Measurements from ENCODE around the gene TEX13C. TPM values are rescaled to one million over a fixed set of nuclear protein-coding genes. Genes with fewer than 3 reads are reported as not detected.

TEX13C gene
- total RNA-seq = not detected

DNA sequence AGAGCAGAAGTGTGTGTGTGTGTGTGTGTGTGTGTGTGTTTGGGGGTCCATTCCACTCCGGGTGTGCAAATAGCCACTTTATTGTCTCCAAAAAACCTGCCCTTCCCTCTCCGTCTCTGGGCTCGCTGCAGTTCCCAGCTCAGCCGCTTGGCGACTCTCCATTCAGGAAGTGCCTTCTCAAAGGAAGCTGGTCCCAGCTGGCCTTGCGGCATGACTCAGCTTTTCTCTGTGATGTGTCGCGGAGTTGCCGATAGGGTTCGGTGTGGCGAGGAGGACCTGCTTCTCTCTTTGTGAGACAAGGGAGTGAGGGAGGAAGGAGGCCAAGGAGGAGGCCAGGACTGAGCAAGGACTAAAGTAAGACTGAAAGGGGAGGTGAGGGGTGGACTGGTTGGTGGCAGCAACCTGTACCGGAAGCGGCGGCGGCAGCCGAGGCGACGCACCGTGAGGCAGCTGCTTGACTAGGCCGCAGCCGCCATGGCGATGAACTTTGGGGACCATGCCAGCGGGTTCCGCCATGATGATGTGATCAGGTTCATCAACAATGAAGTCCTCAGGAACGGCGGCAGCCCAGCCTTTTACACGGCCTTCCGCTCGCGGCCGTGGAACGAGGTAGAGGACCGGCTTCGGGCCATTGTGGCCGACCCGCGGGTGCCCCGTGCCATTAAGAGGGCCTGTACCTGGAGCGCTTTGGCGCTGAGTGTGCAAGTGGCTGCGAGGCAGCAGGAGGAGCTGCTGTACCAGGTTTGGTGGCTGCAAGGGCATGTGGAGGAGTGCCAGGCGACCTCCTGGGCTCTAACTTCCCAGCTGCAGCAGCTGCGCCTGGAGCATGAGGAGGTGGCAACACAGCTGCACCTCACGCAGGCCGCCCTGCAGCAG, at the start of gene TEX13C:
Gene TEX13C, plus strand, starts transcription at position 226 of the 876 bp plus-strand sequence. Its CDS starts 249 bp downstream, at position 475.
- Histone ChIP-seq H3K9ac (ENCODE audit: low read depth in 1 of 3, low read length in 3 of 3) (no peak within 1 kb of the TSS), H3K9me3 (ENCODE audit: control insufficient read depth in 3 of 3, low read length in 3 of 3) (no peaks in the 10 kb centered on the region), H3K4me1 (ENCODE audit: control insufficient read depth in 3 of 3, insufficient read depth in 3 of 3, low read length in 3 of 3) (no peaks in the 10 kb centered on the region), H3K27ac (ENCODE audit: low read depth, low read length) (no peak within 1 kb of the TSS), H3K4me3 (ENCODE audit: low read length in 3 of 3) (no peak within 1 kb of the TSS), H3K27me3 (ENCODE audit: control insufficient read depth in 3 of 3, insufficient read depth in 3 of 3, low read length in 3 of 3) (no peaks in the 10 kb centered on the region), H3K36me3 (ENCODE audit: control insufficient read depth in 3 of 3, insufficient read depth in 3 of 3, low read length in 3 of 3) (no peaks in the 10 kb centered on the region)

DNA sequence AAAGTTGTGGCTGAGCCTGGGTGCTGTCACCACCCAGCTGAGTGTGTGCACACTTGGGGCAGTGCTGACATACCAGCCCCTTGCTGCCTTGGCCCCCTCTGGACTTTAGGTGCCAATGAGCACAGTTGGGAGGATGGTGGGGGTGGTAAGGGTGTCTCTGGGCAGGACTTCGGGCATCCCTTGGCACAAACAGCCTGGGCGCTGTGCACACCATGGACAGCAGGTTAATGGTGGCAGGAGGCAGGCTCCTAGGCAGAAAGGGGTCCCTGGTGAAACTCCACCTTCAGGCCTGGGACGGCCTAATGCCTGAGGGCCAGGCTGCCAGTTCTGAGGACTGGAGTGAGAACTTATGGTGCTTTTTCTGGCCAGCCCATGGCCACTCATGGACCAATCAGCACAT, 32.4 kb upstream of the TEX13C start:
- no peak overlapping the region for H3K27ac ChIP-seq (ENCODE audit: low read depth, low read length)
- no peaks in the 10 kb centered on the region for H3K27me3 ChIP-seq (ENCODE audit: control insufficient read depth in 3 of 3, insufficient read depth in 3 of 3, low read length in 3 of 3)
- no peak overlapping the region for H3K9ac ChIP-seq (ENCODE audit: low read depth in 1 of 3, low read length in 3 of 3)
- no peaks in the 10 kb centered on the region for H3K36me3 ChIP-seq (ENCODE audit: control insufficient read depth in 3 of 3, insufficient read depth in 3 of 3, low read length in 3 of 3)
- H3K4me3 ChIP-seq (ENCODE audit: low read length in 3 of 3) = no peak overlapping the region
- H3K4me1 ChIP-seq (ENCODE audit: control insufficient read depth in 3 of 3, insufficient read depth in 3 of 3, low read length in 3 of 3) = no peaks in the 10 kb centered on the region
- no peaks in the 10 kb centered on the region for H3K9me3 ChIP-seq (ENCODE audit: control insufficient read depth in 3 of 3, low read length in 3 of 3)

DNA sequence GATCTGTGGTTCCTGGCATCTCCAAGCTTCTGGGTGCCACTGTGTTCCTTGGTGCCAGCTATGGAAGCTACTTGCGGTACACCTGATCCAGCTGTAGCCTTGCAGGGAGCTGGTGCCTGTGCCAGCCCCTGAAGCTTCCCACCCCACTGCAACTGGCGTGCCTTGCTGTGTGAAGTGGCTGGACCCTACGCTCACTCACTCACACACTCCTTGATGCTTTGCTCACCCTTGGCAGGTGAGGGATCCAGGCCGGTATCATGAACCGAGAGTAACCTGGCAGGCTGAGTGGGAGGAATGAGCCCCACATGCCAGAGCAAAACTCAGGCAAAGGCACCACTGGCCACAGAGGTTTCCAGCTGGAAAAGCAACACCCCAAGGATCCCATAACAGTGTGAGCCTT, 31.3 kb upstream of the TEX13C start:
- H3K36me3 ChIP-seq (ENCODE audit: control insufficient read depth in 3 of 3, insufficient read depth in 3 of 3, low read length in 3 of 3) = no peaks in the 10 kb centered on the region
- no peaks in the 10 kb centered on the region for H3K27me3 ChIP-seq (ENCODE audit: control insufficient read depth in 3 of 3, insufficient read depth in 3 of 3, low read length in 3 of 3)
- H3K4me1 ChIP-seq (ENCODE audit: control insufficient read depth in 3 of 3, insufficient read depth in 3 of 3, low read length in 3 of 3) = no peaks in the 10 kb centered on the region
- H3K9me3 ChIP-seq (ENCODE audit: control insufficient read depth in 3 of 3, low read length in 3 of 3) = no peaks in the 10 kb centered on the region
- no peak overlapping the region for H3K27ac ChIP-seq (ENCODE audit: low read depth, low read length)
- H3K9ac ChIP-seq (ENCODE audit: low read depth in 1 of 3, low read length in 3 of 3) = no peak overlapping the region
- H3K4me3 ChIP-seq (ENCODE audit: low read length in 3 of 3) = no peak overlapping the region

DNA sequence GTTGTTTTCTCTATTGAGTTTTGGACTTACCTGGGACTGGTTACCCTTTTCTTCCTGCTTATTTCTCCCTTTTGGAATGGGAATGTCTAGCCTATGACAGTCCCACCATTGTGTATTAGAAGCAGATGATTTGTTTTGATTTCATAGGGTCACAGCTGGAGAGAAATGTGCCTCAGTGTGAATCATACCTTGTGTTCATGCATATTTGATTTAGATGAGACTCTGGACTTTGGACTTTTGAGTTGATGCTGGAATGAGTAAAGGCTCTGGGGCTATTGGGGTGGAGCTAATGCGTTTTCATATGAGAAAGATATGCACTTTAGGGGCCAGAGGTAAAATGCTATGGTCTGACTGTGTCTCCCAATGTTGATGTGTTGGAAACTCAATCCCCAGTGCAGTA, 30.5 kb upstream of the TEX13C start:
- H3K9ac ChIP-seq (ENCODE audit: low read depth in 1 of 3, low read length in 3 of 3) = no peak overlapping the region
- no peaks in the 10 kb centered on the region for H3K4me1 ChIP-seq (ENCODE audit: control insufficient read depth in 3 of 3, insufficient read depth in 3 of 3, low read length in 3 of 3)
- H3K36me3 ChIP-seq (ENCODE audit: control insufficient read depth in 3 of 3, insufficient read depth in 3 of 3, low read length in 3 of 3) = no peaks in the 10 kb centered on the region
- H3K4me3 ChIP-seq (ENCODE audit: low read length in 3 of 3) = no peak overlapping the region
- no peaks in the 10 kb centered on the region for H3K27me3 ChIP-seq (ENCODE audit: control insufficient read depth in 3 of 3, insufficient read depth in 3 of 3, low read length in 3 of 3)
- no peaks in the 10 kb centered on the region for H3K9me3 ChIP-seq (ENCODE audit: control insufficient read depth in 3 of 3, low read length in 3 of 3)
- H3K27ac ChIP-seq (ENCODE audit: low read depth, low read length) = no peak overlapping the region

DNA sequence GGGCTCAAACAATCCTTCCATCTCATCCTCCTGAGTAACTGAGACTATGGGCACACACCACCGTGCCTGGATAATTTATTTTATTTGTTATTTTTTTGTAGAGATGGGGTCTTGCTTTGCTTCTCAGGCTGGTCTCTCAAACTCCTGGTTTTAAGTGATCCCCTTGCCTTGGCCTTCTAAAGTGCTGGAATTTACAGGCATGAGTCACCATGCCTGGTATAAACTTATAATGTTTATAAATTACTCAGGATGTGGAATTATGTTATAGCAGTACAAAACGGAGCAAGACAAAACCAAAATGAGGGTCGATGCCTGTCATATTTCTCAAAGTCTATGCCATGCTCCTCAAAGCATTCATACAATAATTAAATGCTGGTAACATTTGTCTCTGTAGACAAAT, 29.8 kb upstream of the TEX13C start:
- no peak overlapping the region for H3K4me3 ChIP-seq (ENCODE audit: low read length in 3 of 3)
- H3K36me3 ChIP-seq (ENCODE audit: control insufficient read depth in 3 of 3, insufficient read depth in 3 of 3, low read length in 3 of 3) = no peaks in the 10 kb centered on the region
- H3K9me3 ChIP-seq (ENCODE audit: control insufficient read depth in 3 of 3, low read length in 3 of 3) = no peaks in the 10 kb centered on the region
- H3K4me1 ChIP-seq (ENCODE audit: control insufficient read depth in 3 of 3, insufficient read depth in 3 of 3, low read length in 3 of 3) = no peaks in the 10 kb centered on the region
- H3K27ac ChIP-seq (ENCODE audit: low read depth, low read length) = no peak overlapping the region
- H3K27me3 ChIP-seq (ENCODE audit: control insufficient read depth in 3 of 3, insufficient read depth in 3 of 3, low read length in 3 of 3) = no peaks in the 10 kb centered on the region
- H3K9ac ChIP-seq (ENCODE audit: low read depth in 1 of 3, low read length in 3 of 3) = no peak overlapping the region

DNA sequence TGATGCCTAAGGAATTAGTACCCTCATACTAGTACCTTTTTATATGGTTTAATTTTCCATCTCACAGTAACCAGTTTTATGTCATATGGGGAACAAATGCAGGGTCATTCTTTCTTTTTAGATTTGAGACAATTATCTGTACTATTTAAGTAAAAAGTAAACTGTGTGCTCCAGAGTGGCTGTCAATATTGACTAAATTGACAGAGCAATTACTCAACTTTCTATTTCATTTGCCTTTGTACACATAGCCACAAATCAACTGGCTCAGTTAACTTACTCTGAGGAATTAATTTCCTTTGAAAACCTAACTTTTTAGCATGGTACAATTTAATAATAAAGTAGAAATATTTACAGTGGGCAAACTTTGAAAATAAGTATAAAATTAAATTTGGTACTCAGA, 28.5 kb upstream of the TEX13C start:
- Histone ChIP-seq H3K9me3 (ENCODE audit: control insufficient read depth in 3 of 3, low read length in 3 of 3) (no peaks in the 10 kb centered on the region), H3K9ac (ENCODE audit: low read depth in 1 of 3, low read length in 3 of 3) (no peak overlapping the region), H3K4me3 (ENCODE audit: low read length in 3 of 3) (no peak overlapping the region), H3K27me3 (ENCODE audit: control insufficient read depth in 3 of 3, insufficient read depth in 3 of 3, low read length in 3 of 3) (no peaks in the 10 kb centered on the region), H3K36me3 (ENCODE audit: control insufficient read depth in 3 of 3, insufficient read depth in 3 of 3, low read length in 3 of 3) (no peaks in the 10 kb centered on the region), H3K4me1 (ENCODE audit: control insufficient read depth in 3 of 3, insufficient read depth in 3 of 3, low read length in 3 of 3) (no peaks in the 10 kb centered on the region), H3K27ac (ENCODE audit: low read depth, low read length) (no peak overlapping the region)

DNA sequence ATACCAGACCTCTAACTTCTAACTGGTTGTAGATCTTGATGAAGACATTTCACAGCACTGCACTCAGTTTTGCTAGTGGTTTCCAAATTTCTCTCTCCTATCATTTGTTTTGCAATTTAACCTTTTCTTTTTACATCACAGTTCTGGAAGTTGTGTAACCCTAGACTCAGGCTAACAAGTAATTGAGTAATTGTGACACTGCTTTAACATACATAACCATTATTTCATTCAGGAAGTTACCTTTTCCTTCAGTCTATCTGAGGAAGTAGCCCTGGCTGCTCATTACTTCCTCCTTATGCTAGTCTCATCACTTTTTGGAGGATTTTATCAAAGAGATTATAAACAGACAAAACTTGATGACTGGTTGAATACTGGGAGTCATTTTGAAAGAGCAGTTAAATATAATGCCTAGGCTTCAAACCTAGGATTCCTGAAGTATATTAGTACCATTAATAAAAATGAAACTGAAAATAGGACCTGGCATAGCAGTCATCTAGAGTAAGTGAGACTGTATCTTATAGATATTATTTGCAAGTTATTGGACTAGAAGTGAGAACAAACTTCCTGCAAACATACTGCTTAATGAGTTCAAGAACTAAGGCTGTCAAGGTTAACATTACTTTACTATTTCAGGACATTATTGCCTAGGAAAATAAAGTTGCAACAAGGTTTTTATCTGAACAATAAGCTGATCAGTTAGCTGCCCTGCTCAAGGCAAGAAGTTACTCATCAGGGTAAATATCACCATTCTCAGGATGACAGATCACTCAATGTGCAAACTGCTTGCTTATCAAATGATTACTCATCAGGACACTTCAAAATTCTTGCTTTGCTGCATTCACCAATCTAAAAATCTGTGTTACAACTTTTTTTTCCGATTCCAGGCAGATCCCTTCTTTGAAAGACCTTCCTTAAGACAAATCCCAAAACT, 25.6 kb upstream of the TEX13C start:
- Histone ChIP-seq H3K9me3 (ENCODE audit: control insufficient read depth in 3 of 3, low read length in 3 of 3) (no peaks in the 10 kb centered on the region), H3K4me3 (ENCODE audit: low read length in 3 of 3) (no peak overlapping the region), H3K27me3 (ENCODE audit: control insufficient read depth in 3 of 3, insufficient read depth in 3 of 3, low read length in 3 of 3) (no peaks in the 10 kb centered on the region), H3K4me1 (ENCODE audit: control insufficient read depth in 3 of 3, insufficient read depth in 3 of 3, low read length in 3 of 3) (no peaks in the 10 kb centered on the region), H3K36me3 (ENCODE audit: control insufficient read depth in 3 of 3, insufficient read depth in 3 of 3, low read length in 3 of 3) (no peaks in the 10 kb centered on the region), H3K9ac (ENCODE audit: low read depth in 1 of 3, low read length in 3 of 3) (no peak overlapping the region), H3K27ac (ENCODE audit: low read depth, low read length) (no peak overlapping the region)

DNA sequence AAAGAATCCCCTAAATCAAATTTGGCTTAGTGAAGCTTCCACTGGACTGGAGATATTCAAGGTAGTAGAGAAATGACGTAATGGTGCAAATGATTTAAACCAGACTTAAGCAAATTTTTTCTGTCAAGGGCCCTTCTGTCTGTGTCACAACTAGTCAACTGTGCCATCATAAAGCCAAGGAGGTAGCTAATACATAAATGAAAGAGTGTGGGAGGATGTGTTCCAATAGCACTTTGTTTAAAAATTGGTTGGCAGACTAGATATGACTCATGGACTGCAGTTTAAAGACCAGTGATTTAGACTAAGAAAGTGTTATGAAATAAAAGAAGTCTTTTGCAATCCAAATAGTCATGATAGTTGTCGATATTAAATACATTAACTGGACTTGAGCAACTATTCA, 24.3 kb upstream of the TEX13C start:
- no peak overlapping the region for H3K27ac ChIP-seq (ENCODE audit: low read depth, low read length)
- H3K27me3 ChIP-seq (ENCODE audit: control insufficient read depth in 3 of 3, insufficient read depth in 3 of 3, low read length in 3 of 3) = no peaks in the 10 kb centered on the region
- no peak overlapping the region for H3K4me3 ChIP-seq (ENCODE audit: low read length in 3 of 3)
- no peaks in the 10 kb centered on the region for H3K4me1 ChIP-seq (ENCODE audit: control insufficient read depth in 3 of 3, insufficient read depth in 3 of 3, low read length in 3 of 3)
- H3K36me3 ChIP-seq (ENCODE audit: control insufficient read depth in 3 of 3, insufficient read depth in 3 of 3, low read length in 3 of 3) = no peaks in the 10 kb centered on the region
- no peak overlapping the region for H3K9ac ChIP-seq (ENCODE audit: low read depth in 1 of 3, low read length in 3 of 3)
- H3K9me3 ChIP-seq (ENCODE audit: control insufficient read depth in 3 of 3, low read length in 3 of 3) = no peaks in the 10 kb centered on the region

DNA sequence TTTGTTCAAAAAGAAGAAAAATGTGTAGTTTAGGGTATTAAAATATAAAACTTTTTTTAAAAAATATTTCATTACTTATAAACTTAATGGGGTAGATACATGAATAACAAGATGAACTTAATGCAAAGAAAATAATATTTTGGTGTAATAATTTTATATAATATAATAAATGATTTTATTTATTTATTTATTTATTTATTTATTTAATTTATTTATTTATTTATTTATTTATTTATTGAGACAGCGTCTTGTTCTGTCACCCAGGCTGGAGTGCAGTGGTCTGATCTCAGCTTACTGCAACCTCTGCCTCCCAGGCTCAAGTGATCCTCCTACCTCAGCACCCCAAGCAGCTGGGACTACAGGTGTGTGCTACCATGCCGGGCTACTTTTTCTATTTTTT, 20.8 kb upstream of the TEX13C start:
- no peaks in the 10 kb centered on the region for H3K36me3 ChIP-seq (ENCODE audit: control insufficient read depth in 3 of 3, insufficient read depth in 3 of 3, low read length in 3 of 3)
- H3K9ac ChIP-seq (ENCODE audit: low read depth in 1 of 3, low read length in 3 of 3) = no peak overlapping the region
- H3K9me3 ChIP-seq (ENCODE audit: control insufficient read depth in 3 of 3, low read length in 3 of 3) = no peaks in the 10 kb centered on the region
- no peak overlapping the region for H3K4me3 ChIP-seq (ENCODE audit: low read length in 3 of 3)
- H3K27me3 ChIP-seq (ENCODE audit: control insufficient read depth in 3 of 3, insufficient read depth in 3 of 3, low read length in 3 of 3) = no peaks in the 10 kb centered on the region
- H3K27ac ChIP-seq (ENCODE audit: low read depth, low read length) = no peak overlapping the region
- no peaks in the 10 kb centered on the region for H3K4me1 ChIP-seq (ENCODE audit: control insufficient read depth in 3 of 3, insufficient read depth in 3 of 3, low read length in 3 of 3)

DNA sequence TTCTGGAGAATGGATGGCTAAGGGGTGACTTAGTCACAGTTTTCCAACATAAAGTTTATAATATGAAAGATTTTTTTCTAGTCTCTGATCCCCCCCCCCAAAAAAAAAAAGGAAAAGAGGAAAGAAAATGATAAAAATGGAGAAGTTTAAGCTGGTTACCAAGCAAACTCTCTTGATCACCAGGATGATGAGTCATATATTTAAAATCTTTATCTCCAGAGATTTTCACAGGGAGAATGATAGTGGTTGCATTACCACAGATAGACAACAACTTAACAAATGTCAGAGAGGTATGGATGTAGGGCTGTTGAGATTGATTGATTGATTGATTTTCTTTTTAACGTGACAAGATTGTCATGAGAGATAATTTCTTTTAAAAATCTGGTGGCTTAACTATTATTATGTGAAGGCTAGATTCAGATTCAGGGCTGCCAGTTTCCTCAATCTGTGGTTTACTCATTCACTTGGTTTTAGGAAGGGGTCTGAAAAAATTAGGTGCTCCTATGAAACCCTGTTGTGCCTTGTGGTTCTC, 13.3 kb upstream of the TEX13C start:
- no peaks in the 10 kb centered on the region for H3K9me3 ChIP-seq (ENCODE audit: control insufficient read depth in 3 of 3, low read length in 3 of 3)
- H3K4me1 ChIP-seq (ENCODE audit: control insufficient read depth in 3 of 3, insufficient read depth in 3 of 3, low read length in 3 of 3) = no peaks in the 10 kb centered on the region
- no peak overlapping the region for H3K27ac ChIP-seq (ENCODE audit: low read depth, low read length)
- no peak overlapping the region for H3K9ac ChIP-seq (ENCODE audit: low read depth in 1 of 3, low read length in 3 of 3)
- no peaks in the 10 kb centered on the region for H3K36me3 ChIP-seq (ENCODE audit: control insufficient read depth in 3 of 3, insufficient read depth in 3 of 3, low read length in 3 of 3)
- H3K27me3 ChIP-seq (ENCODE audit: control insufficient read depth in 3 of 3, insufficient read depth in 3 of 3, low read length in 3 of 3) = no peaks in the 10 kb centered on the region
- H3K4me3 ChIP-seq (ENCODE audit: low read length in 3 of 3) = no peak overlapping the region
